HepG2 (cell line): ENCODE results near the gene SEC31B. TPM values are rescaled to one million over a fixed set of nuclear protein-coding genes. Genes with fewer than 3 reads are reported as not detected.

Experiments used
- AKAP8 ChIP-seq: sonication (generic); formaldehyde crosslinking; IDR thresholded peaks from 2 replicates; pipeline ENCODE4 v1.5.1; 2020; ENCODE audit warnings: mild to moderate bottlenecking, missing genetic modification reagents
- AKNA ChIP-seq: sonication (generic); formaldehyde crosslinking; IDR thresholded peaks from 2 replicates; pipeline ENCODE4 v1.4.0; 2020; ENCODE audit warnings: missing genetic modification reagents, borderline replicate concordance
- FOXO1 ChIP-seq: sonication (generic); formaldehyde crosslinking; IDR thresholded peaks from 2 replicates; pipeline ENCODE4 v1.4.0; 2020; ENCODE audit warnings: missing genetic modification reagents
- HOXA5 ChIP-seq: sonication (generic); formaldehyde crosslinking; IDR thresholded peaks from 2 replicates; pipeline ENCODE4 v1.4.0; 2020; ENCODE audit warnings: missing genetic modification reagents
- NKX3-1 ChIP-seq: sonication (generic); formaldehyde crosslinking; IDR thresholded peaks from 2 replicates; pipeline ENCODE4 v1.5.0; 2020; ENCODE audit warnings: missing genetic modification reagents
- NR2F2 ChIP-seq: IDR thresholded peaks from 2 replicates; pipeline ENCODE4 v1.6.1; 2012; ENCODE audit warnings: low read depth, inconsistent platforms, borderline replicate concordance
- RFX1 ChIP-seq: fragments of 450-650 bp; IDR thresholded peaks from 2 replicates; pipeline ENCODE4 v1.6.1; 2017
- ZNF616 ChIP-seq: sonication (generic); formaldehyde crosslinking; IDR thresholded peaks from 2 replicates; pipeline ENCODE4 v1.5.0; 2020; ENCODE audit warnings: low read depth, mild to moderate bottlenecking, missing genetic modification reagents
- ZNF749 ChIP-seq: sonication (generic); formaldehyde crosslinking; IDR thresholded peaks from 2 replicates; pipeline ENCODE4 v1.8.0; 2022; ENCODE audit warnings: mild to moderate bottlenecking, missing genetic modification reagents, moderate library complexity, borderline replicate concordance
- ZNF776 ChIP-seq: sonication (generic); formaldehyde crosslinking; IDR thresholded peaks from 2 replicates; pipeline ENCODE4 v1.4.0; 2020; ENCODE audit warnings: mild to moderate bottlenecking, missing genetic modification reagents
- polyA plus RNA-seq, 8 experiments: library from polyadenylated mRNA; depleted of rRNA in 3 of 8; stranded (reverse) in 7 of 8; unstranded in 1 of 8; fragments of >200 nt; fragmentation: Illumina TruSeq in 4 of 8; extraction: Trizol in 4 of 8; gene quantifications; 2 replicates each; pipeline versions ENCODE4 v1.2.1 to v1.2.3, GENCODE V29; 2011 to 2016; ENCODE audit warnings: low read depth in 4 of 8, missing spikeins in 1 of 8, mixed read lengths in 1 of 8; ENCODE audit not compliant: insufficient read depth in 1 of 8
- total RNA-seq, 5 experiments: library from RNA; depleted of rRNA; stranded (reverse); fragments of >200 nt; fragmentation: Illumina TruSeq; extraction: Trizol; gene quantifications; 2 replicates each; pipeline ENCODE4 v1.2.3, GENCODE V29; 2016; ENCODE audit warnings: low read depth in 1 of 5

SEC31B gene
- total and polyA plus RNA-seq, 2 of the 13 experiments (the other 11 are each of a cell fraction or from before 2014, with no cell fraction given): 2.0 to 8.3 TPM

- TF ChIP-seq NKX3-1 (CRISPR knock-in tag) (no peak), ZNF749 (CRISPR knock-in tag) (no peak), AKAP8 (CRISPR knock-in tag) (no peak), RFX1 (no peak), FOXO1 (CRISPR knock-in tag) (peak; percentile 37; the same call in 1 of the 2 replicates), ZNF776 (CRISPR knock-in tag) (no peak), ZNF616 (CRISPR knock-in tag) (no peak), NR2F2 (no peak), HOXA5 (no peak), AKNA (CRISPR knock-in tag) (no peak)
Measured at GRCh38 chr10:100482181-100482833, 37.4 kb downstream of the SEC31B start (continued).
